Measurements from ENCODE around the gene PCCA.

The PCCA gene

DNA sequence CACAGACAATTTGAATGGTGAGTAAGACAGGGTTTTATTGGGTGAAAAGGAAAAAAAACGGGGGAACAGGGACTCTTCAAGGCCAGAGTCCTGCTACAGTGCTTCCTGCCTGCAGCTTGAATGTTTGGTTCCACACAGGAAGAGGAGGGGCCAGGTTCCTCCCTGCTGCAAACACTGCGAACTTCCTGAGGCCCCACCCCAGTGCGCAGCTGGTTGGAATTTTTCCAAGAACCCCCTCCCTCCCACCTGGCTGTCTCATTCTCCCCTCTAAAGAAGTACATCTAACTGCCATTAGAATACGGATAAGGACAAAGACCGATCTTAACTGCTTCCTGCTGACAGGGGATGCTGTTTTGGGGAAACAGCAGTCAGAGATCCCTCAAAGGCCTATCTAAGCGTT is 314.8 kb downstream of the PCCA start:
- no peak overlapping the region for H3K4me2 ChIP-seq (ENCODE audit: low read depth, low read length, poor library complexity, severe bottlenecking)
- no peaks in the 10 kb centered on the region for H4K20me1 ChIP-seq (ENCODE audit: low read depth, low read length)
- H3K9ac ChIP-seq (ENCODE audit: low read length), result no peak overlapping the region
- H3K9me3 ChIP-seq (ENCODE audit: insufficient read depth, low read length), result peaks cover 4% of the 10 kb centered on the region; the same call in 1 of the 2 replicates
- H3K9me2 ChIP-seq (replicated peaks; ENCODE audit: insufficient read depth, low read length), result no peaks in the 10 kb centered on the region
- no peaks in the 10 kb centered on the region for H3K36me3 ChIP-seq (ENCODE audit: low read length)
- H3K27me3 ChIP-seq (ENCODE audit: low read length), result no peaks in the 10 kb centered on the region
- no peak overlapping the region for H3K27ac ChIP-seq (ENCODE audit: low read depth, low read length)
- TF ChIP-seq, protein P1, sequence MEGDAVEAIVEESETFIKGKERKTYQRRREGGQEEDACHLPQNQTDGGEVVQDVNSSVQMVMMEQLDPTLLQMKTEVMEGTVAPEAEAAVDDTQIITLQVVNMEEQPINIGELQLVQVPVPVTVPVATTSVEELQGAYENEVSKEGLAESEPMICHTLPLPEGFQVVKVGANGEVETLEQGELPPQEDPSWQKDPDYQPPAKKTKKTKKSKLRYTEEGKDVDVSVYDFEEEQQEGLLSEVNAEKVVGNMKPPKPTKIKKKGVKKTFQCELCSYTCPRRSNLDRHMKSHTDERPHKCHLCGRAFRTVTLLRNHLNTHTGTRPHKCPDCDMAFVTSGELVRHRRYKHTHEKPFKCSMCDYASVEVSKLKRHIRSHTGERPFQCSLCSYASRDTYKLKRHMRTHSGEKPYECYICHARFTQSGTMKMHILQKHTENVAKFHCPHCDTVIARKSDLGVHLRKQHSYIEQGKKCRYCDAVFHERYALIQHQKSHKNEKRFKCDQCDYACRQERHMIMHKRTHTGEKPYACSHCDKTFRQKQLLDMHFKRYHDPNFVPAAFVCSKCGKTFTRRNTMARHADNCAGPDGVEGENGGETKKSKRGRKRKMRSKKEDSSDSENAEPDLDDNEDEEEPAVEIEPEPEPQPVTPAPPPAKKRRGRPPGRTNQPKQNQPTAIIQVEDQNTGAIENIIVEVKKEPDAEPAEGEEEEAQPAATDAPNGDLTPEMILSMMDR (IDR thresholded peaks at IDR 0.05; ENCODE audit: insufficient read depth, low read length, poor library complexity, severe bottlenecking), result no peak
- no peak for TF ChIP-seq EZH2phosphoT487 (conservative IDR thresholded peaks at IDR 0.05; ENCODE audit: low read length)
- no peak overlapping the region for H3K4me3 ChIP-seq (ENCODE audit: insufficient read depth, low read length, poor library complexity, severe bottlenecking)
- no peaks in the 10 kb centered on the region for H3F3A ChIP-seq (ENCODE audit: insufficient read depth)
- H2AFZ ChIP-seq (ENCODE audit: low read depth, low read length, severe bottlenecking), result no peak overlapping the region
- H3K79me2 ChIP-seq (ENCODE audit: insufficient read depth, low read length), result no peaks in the 10 kb centered on the region

DNA sequence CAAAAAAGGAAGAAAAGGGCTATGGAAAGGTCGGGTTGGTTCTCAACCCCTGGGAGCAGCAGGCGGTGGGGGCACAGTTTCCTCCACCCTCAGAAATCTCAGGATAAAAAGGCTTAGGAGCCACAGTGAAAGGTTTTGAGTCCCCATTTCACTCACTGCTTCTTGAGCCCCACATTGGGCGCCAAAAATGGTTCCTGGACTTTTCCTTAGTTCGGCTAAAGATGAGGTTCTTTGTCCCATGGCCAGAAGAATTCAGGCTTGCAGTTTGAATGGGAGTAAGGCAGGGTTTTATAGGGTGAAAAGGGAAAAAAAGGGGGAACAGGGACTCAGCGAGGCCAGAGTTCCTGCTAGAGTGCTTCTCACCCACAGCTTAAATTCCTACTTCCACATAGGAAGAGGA is 320.2 kb downstream of the PCCA start:
- Histone ChIP-seq H3K9me2 (replicated peaks; ENCODE audit: insufficient read depth, low read length) (no peaks in the 10 kb centered on the region), H3F3A (ENCODE audit: insufficient read depth) (no peaks in the 10 kb centered on the region), H3K79me2 (ENCODE audit: insufficient read depth, low read length) (no peaks in the 10 kb centered on the region), H3K4me2 (ENCODE audit: low read depth, low read length, poor library complexity, severe bottlenecking) (no peak overlapping the region), H3K36me3 (ENCODE audit: low read length) (no peaks in the 10 kb centered on the region), H4K20me1 (ENCODE audit: low read depth, low read length) (no peaks in the 10 kb centered on the region), H3K27ac (ENCODE audit: low read depth, low read length) (no peak overlapping the region), H3K27me3 (ENCODE audit: low read length) (no peaks in the 10 kb centered on the region), H2AFZ (ENCODE audit: low read depth, low read length, severe bottlenecking) (no peak overlapping the region), H3K4me3 (ENCODE audit: insufficient read depth, low read length, poor library complexity, severe bottlenecking) (no peak overlapping the region), H3K9ac (ENCODE audit: low read length) (no peak overlapping the region), H3K9me3 (ENCODE audit: insufficient read depth, low read length) (peaks cover 22% of the 10 kb centered on the region; the same call in 1 of the 2 replicates)
- no peak for TF ChIP-seq EZH2phosphoT487 (conservative IDR thresholded peaks at IDR 0.05; ENCODE audit: low read length)
- TF ChIP-seq, protein P1 (IDR thresholded peaks at IDR 0.05; ENCODE audit: insufficient read depth, low read length, poor library complexity, severe bottlenecking), result no peak

DNA sequence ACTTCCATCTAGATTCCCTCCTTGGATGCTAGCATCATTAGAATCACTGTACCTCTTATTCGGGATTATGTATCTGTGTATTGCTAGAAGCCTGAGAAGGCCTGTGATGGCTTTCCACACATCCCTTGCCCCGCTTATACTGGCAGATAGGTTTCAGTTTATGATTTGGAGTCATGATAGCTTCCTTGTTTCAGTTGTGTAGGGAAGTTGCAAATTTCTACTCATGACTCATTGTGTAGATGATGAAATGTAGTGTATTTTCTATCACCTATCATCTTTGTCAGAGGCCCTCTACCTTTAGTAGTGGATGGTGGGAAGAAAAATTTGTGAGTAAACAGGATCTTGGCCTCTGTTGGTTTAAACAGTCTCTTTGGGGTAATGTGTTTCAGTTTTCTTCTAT is 334.5 kb downstream of the PCCA start:
- TF ChIP-seq, protein P1 (IDR thresholded peaks at IDR 0.05; ENCODE audit: insufficient read depth, low read length, poor library complexity, severe bottlenecking), result no peak
- TF ChIP-seq EZH2phosphoT487 (conservative IDR thresholded peaks at IDR 0.05; ENCODE audit: low read length), result no peak
- Histone ChIP-seq H3K9ac (ENCODE audit: low read length) (no peak overlapping the region), H3F3A (ENCODE audit: insufficient read depth) (no peaks in the 10 kb centered on the region; the same call in 1 of the 2 replicates), H4K20me1 (ENCODE audit: low read depth, low read length) (no peaks in the 10 kb centered on the region), H3K4me2 (ENCODE audit: low read depth, low read length, poor library complexity, severe bottlenecking) (no peak overlapping the region), H3K9me2 (replicated peaks; ENCODE audit: insufficient read depth, low read length) (no peaks in the 10 kb centered on the region), H3K27me3 (ENCODE audit: low read length) (no peaks in the 10 kb centered on the region), H3K79me2 (ENCODE audit: insufficient read depth, low read length) (no peaks in the 10 kb centered on the region), H3K4me3 (ENCODE audit: insufficient read depth, low read length, poor library complexity, severe bottlenecking) (no peak overlapping the region), H3K9me3 (ENCODE audit: insufficient read depth, low read length) (no peaks in the 10 kb centered on the region), H3K36me3 (ENCODE audit: low read length) (no peaks in the 10 kb centered on the region), H2AFZ (ENCODE audit: low read depth, low read length, severe bottlenecking) (no peak overlapping the region), H3K27ac (ENCODE audit: low read depth, low read length) (no peak overlapping the region)
